HG03095 (cell line): Measurements from ENCODE around the gene BRIX1.
"Not testable (repeated sequence)": the region's sequence is repeated elsewhere in the genome, so short reads cannot be mapped to it uniquely, and the experiment has no call there.

ENCODE experiments used
- ATAC-seq: cut with Tn5 transposase; IDR thresholded peaks from one replicate; pipeline ENCODE4 v1.9.1; 2021; ENCODE audit warnings: moderate library complexity; ENCODE audit not compliant: unreplicated experiment

BRIX1 gene

GRCh38 chr5:34959323-34959722, 43.8 kb downstream of the BRIX1 start:
- peak; percentile 96 for ATAC-seq

- ATAC-seq = no peak
Observed at GRCh38 chr5:34967540-34967939, 52.0 kb downstream of the BRIX1 start.

- no peak for ATAC-seq
Observed at GRCh38 chr5:34968258-34968657, 52.7 kb downstream of the BRIX1 start.

- no peak for ATAC-seq
Observed at GRCh38 chr5:34970552-34970951, 55.0 kb downstream of the BRIX1 start.

- not testable (repeated sequence) for ATAC-seq
Observed at GRCh38 chr5:34971655-34972054, 56.1 kb downstream of the BRIX1 start.
